HepG2 (cell line): Measurements from ENCODE around the gene ITGB1. TPM values are rescaled to one million over a fixed set of nuclear protein-coding genes. Genes with fewer than 3 reads are reported as not detected.

ENCODE experiments used
- ATAD3A ChIP-seq: sonication (generic); formaldehyde crosslinking; IDR thresholded peaks from 2 replicates; pipeline ENCODE4 v1.4.0; 2020; ENCODE audit warnings: missing genetic modification reagents
- ETV6 ChIP-seq: sonication (generic); formaldehyde crosslinking; conservative IDR thresholded peaks from 2 replicates; pipeline ENCODE4 v1.4.0; 2020; ENCODE audit warnings: missing genetic modification reagents
- FOXO4 ChIP-seq: sonication (generic); formaldehyde crosslinking; conservative IDR thresholded peaks from 2 replicates; pipeline ENCODE4 v1.8.1; 2023; ENCODE audit warnings: missing genetic modification reagents
- GFI1 ChIP-seq: sonication (generic); formaldehyde crosslinking; IDR thresholded peaks from 2 replicates; pipeline ENCODE4 v1.5.0; 2020; ENCODE audit warnings: missing genetic modification reagents, mild to moderate bottlenecking, borderline replicate concordance
- GRHL1 ChIP-seq: sonication (generic); formaldehyde crosslinking; conservative IDR thresholded peaks from 2 replicates; pipeline ENCODE4 v1.8.0; 2022; ENCODE audit warnings: missing genetic modification reagents
- HDAC6 ChIP-seq: fragments of 200-600 bp; sonication (generic); IDR thresholded peaks from 2 replicates; pipeline ENCODE4 v1.7.0; 2017; ENCODE audit warnings: mild to moderate bottlenecking, antibody characterized with exemption, low read length, low read depth
- JDP2 ChIP-seq: sonication (generic); formaldehyde crosslinking; IDR thresholded peaks from 2 replicates; pipeline ENCODE4 v1.8.1; 2022; ENCODE audit warnings: missing genetic modification reagents, borderline replicate concordance
- KLF11 ChIP-seq: IDR thresholded peaks from 2 replicates; pipeline ENCODE4 v1.6.1; 2016; ENCODE audit warnings: missing compliant biosample characterization
- SCMH1 ChIP-seq: sonication (generic); formaldehyde crosslinking; IDR thresholded peaks from 2 replicates; pipeline ENCODE4 v1.9.0; 2021; ENCODE audit warnings: missing genetic modification reagents, mild to moderate bottlenecking, borderline replicate concordance
- SP5 ChIP-seq: IDR thresholded peaks from 2 replicates; pipeline ENCODE4 v1.6.1; 2016; ENCODE audit warnings: low read depth, borderline replicate concordance
- WIZ ChIP-seq: sonication (generic); formaldehyde crosslinking; IDR thresholded peaks from 2 replicates; pipeline ENCODE4 v1.5.1; 2020; ENCODE audit warnings: mild to moderate bottlenecking, missing genetic modification reagents
- ZBTB43 ChIP-seq: sonication (generic); formaldehyde crosslinking; conservative IDR thresholded peaks from 2 replicates; pipeline ENCODE4 v1.4.0; 2020; ENCODE audit warnings: missing genetic modification reagents
- ZNF44 ChIP-seq: sonication (generic); formaldehyde crosslinking; IDR thresholded peaks from 2 replicates; pipeline ENCODE4 v1.5.1; 2020; ENCODE audit warnings: mild to moderate bottlenecking, missing genetic modification reagents
- ZNF724P ChIP-seq: sonication (generic); formaldehyde crosslinking; IDR thresholded peaks from 2 replicates; pipeline ENCODE4 v1.8.0; 2022; ENCODE audit warnings: missing genetic modification reagents, borderline replicate concordance
- ZNF883 ChIP-seq: sonication (generic); formaldehyde crosslinking; IDR thresholded peaks from 2 replicates; pipeline ENCODE4 v1.5.1; 2020; ENCODE audit warnings: mild to moderate bottlenecking, missing genetic modification reagents; ENCODE audit errors: not compliant biosample characterization
- polyA plus RNA-seq, 8 experiments: library from polyadenylated mRNA; depleted of rRNA in 3 of 8; stranded (reverse) in 7 of 8; unstranded in 1 of 8; fragments of >200 nt; fragmentation: Illumina TruSeq in 4 of 8; extraction: Trizol in 4 of 8; gene quantifications; 2 replicates each; pipeline versions ENCODE4 v1.2.1 to v1.2.3, GENCODE V29; 2011 to 2016; ENCODE audit warnings: low read depth in 4 of 8, missing spikeins in 1 of 8, mixed read lengths in 1 of 8; ENCODE audit not compliant: insufficient read depth in 1 of 8
- total RNA-seq, 5 experiments: library from RNA; depleted of rRNA; stranded (reverse); fragments of >200 nt; fragmentation: Illumina TruSeq; extraction: Trizol; gene quantifications; 2 replicates each; pipeline ENCODE4 v1.2.3, GENCODE V29; 2016; ENCODE audit warnings: low read depth in 1 of 5
- TF ChIP-seq, protein P1 (sequence below): sonication (generic); formaldehyde crosslinking; IDR thresholded peaks from 2 replicates; pipeline ENCODE4 v1.5.1; 2020; ENCODE audit warnings: missing genetic modification reagents, mild to moderate bottlenecking, borderline replicate concordance
- TF ChIP-seq, protein P2 (sequence below): sonication (generic); formaldehyde crosslinking; IDR thresholded peaks from 2 replicates; pipeline ENCODE4 v1.9.0; 2021; ENCODE audit warnings: missing genetic modification reagents, borderline replicate concordance

Gene ITGB1
- total and polyA plus RNA-seq, 2 of the 13 experiments (the other 11 are each of a cell fraction or from before 2014, with no cell fraction given), result 190 to 204 TPM

DNA sequence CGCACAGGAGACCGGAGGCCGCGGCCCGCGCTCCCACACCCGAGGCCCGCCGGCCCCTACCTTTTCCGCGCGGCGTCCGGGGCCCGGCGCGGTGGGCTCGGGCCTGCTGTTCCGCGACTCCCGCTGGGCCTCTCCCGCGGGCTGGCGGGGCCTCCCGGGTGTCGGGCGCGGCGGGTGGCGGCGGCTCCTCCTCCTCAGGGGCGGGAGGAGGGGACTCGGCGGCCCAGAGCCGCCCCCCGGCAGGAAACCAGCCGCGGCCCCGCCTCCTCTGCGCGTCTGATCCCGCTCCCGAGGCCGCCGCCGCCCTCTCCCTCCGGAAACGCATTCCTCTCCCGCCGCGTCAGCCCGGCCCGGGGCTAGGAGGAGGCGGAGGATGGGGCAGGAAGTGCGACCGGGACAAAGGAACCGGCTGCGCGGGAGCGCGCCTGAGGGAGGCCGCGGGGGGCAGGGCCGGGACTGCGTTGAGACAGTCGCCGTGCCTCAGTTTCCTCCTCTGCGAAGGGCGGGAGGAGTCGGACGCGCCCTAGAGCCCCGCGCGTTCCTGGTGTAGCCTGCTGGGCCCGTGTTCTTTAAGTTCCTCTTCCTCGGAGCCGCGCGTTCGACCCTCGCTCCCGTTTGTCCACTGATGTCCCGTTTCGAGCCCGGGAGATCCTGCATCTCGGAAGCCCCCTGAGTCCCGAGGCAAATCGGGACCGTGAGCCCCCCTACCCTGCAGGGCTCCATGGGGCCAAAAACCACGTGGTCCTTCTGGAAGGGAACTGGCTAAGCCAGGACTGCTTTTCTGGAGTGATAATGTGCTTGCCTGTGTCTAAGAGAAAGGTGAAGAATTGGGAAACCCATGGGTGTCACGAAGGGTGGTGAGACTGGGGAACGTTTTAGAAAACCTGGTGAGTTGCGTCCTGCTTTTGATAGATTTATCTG, at the start of gene ITGB1 (continued):
- TF ChIP-seq ZNF883 (no peak), KLF11 (CRISPR knock-in tag) (no peak), SCMH1 (no peak), HDAC6 (no peak), ETV6 (CRISPR knock-in tag) (no peak; the same call in 1 of the 2 replicates), JDP2 (CRISPR knock-in tag) (no peak; the same call in 1 of the 2 replicates), GRHL1 (CRISPR knock-in tag) (no peak), ZNF44 (no peak), GFI1 (CRISPR knock-in tag) (no peak), WIZ (CRISPR knock-in tag) (no peak), FOXO4 (CRISPR knock-in tag) (no peak), SP5 (CRISPR knock-in tag) (peak; percentile 90), ZBTB43 (CRISPR knock-in tag) (peak; percentile 39; the same call in 1 of the 2 replicates), ATAD3A (CRISPR knock-in tag) (no peak), ZNF724P (CRISPR knock-in tag) (0 out of 2 replicates have a peak, but pooled peaks have one; percentile 21)
- TF ChIP-seq, protein P1, sequence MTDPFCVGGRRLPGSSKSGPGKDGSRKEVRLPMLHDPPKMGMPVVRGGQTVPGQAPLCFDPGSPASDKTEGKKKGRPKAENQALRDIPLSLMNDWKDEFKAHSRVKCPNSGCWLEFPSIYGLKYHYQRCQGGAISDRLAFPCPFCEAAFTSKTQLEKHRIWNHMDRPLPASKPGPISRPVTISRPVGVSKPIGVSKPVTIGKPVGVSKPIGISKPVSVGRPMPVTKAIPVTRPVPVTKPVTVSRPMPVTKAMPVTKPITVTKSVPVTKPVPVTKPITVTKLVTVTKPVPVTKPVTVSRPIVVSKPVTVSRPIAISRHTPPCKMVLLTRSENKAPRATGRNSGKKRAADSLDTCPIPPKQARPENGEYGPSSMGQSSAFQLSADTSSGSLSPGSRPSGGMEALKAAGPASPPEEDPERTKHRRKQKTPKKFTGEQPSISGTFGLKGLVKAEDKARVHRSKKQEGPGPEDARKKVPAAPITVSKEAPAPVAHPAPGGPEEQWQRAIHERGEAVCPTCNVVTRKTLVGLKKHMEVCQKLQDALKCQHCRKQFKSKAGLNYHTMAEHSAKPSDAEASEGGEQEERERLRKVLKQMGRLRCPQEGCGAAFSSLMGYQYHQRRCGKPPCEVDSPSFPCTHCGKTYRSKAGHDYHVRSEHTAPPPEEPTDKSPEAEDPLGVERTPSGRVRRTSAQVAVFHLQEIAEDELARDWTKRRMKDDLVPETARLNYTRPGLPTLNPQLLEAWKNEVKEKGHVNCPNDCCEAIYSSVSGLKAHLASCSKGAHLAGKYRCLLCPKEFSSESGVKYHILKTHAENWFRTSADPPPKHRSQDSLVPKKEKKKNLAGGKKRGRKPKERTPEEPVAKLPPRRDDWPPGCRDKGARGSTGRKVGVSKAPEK (CRISPR knock-in tag), result no peak
- TF ChIP-seq, protein P2, sequence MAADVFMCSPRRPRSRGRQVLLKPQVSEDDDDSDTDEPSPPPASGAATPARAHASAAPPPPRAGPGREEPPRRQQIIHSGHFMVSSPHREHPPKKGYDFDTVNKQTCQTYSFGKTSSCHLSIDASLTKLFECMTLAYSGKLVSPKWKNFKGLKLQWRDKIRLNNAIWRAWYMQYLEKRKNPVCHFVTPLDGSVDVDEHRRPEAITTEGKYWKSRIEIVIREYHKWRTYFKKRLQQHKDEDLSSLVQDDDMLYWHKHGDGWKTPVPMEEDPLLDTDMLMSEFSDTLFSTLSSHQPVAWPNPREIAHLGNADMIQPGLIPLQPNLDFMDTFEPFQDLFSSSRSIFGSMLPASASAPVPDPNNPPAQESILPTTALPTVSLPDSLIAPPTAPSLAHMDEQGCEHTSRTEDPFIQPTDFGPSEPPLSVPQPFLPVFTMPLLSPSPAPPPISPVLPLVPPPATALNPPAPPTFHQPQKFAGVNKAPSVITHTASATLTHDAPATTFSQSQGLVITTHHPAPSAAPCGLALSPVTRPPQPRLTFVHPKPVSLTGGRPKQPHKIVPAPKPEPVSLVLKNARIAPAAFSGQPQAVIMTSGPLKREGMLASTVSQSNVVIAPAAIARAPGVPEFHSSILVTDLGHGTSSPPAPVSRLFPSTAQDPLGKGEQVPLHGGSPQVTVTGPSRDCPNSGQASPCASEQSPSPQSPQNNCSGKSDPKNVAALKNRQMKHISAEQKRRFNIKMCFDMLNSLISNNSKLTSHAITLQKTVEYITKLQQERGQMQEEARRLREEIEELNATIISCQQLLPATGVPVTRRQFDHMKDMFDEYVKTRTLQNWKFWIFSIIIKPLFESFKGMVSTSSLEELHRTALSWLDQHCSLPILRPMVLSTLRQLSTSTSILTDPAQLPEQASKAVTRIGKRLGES (CRISPR knock-in tag), result no peak
